GM12878 (cell line): Measurements from ENCODE around the gene EXD3. TPM values are rescaled to one million over a fixed set of nuclear protein-coding genes. Genes with fewer than 3 reads are reported as not detected.

ENCODE experiments used
- CBX3 ChIP-seq: fragments of 200-600 bp; sonication (generic); IDR thresholded peaks from 2 replicates; pipeline ENCODE4 v1.6.1; 2016; ENCODE audit warnings: low read depth, borderline replicate concordance
- ESRRA ChIP-seq: IDR thresholded peaks from 2 replicates; pipeline ENCODE4 v1.6.1; 2012; ENCODE audit warnings: mild to moderate bottlenecking, low read length, improper control_type of control experiment
- EZH2 ChIP-seq: IDR thresholded peaks from 2 replicates; pipeline ENCODE4 v1.6.1; 2012; ENCODE audit warnings: low read depth, mild to moderate bottlenecking, control low read depth, inconsistent platforms, low read length, borderline replicate concordance; ENCODE audit not compliant: control insufficient read depth
- HDAC2 ChIP-seq: fragments of 200-600 bp; sonication (generic); IDR thresholded peaks from 2 replicates; pipeline ENCODE4 v1.6.1; 2017
- IRF4 ChIP-seq: IDR thresholded peaks from 2 replicates; pipeline ENCODE4 v1.6.1; 2011; ENCODE audit warnings: low read depth, low read length
- JUND ChIP-seq: IDR thresholded peaks from 2 replicates; pipeline ENCODE4 v1.6.1; 2012; ENCODE audit warnings: low read depth, mild to moderate bottlenecking, low read length, improper control_type of control experiment, moderate library complexity
- LARP7 ChIP-seq: fragments of 450-650 bp; IDR thresholded peaks from 2 replicates; pipeline ENCODE4 v1.6.1; 2017; ENCODE audit warnings: mild to moderate bottlenecking
- MEF2A ChIP-seq: IDR thresholded peaks from 2 replicates; pipeline ENCODE4 v1.6.1; 2011; ENCODE audit warnings: low read depth, mild to moderate bottlenecking, low read length, moderate library complexity; ENCODE audit not compliant: insufficient read depth
- NFYA ChIP-seq: IDR thresholded peaks from 2 replicates; pipeline ENCODE4 v1.6.1; 2011; ENCODE audit warnings: low read depth, mild to moderate bottlenecking, low read length, improper control_type of control experiment, borderline replicate concordance
- SIN3A ChIP-seq: IDR thresholded peaks from 2 replicates; pipeline ENCODE4 v1.6.1; 2012; ENCODE audit warnings: low read depth, low read length, improper control_type of control experiment
- SMARCA5 ChIP-seq: fragments of 450-650 bp; IDR thresholded peaks from 2 replicates; pipeline ENCODE4 v1.6.1; 2017; ENCODE audit warnings: mild to moderate bottlenecking
- ZBED1 ChIP-seq: IDR thresholded peaks from 2 replicates; pipeline ENCODE4 v1.6.1; 2016; ENCODE audit warnings: borderline replicate concordance
- polyA plus RNA-seq, 11 experiments: library from polyadenylated mRNA; depleted of rRNA in 4 of 11; unstranded in 6 of 11; stranded (reverse) in 5 of 11; fragments of >200 nt; fragmentation: Nextera tagmentation in 4 of 11; fragmentation: Illumina TruSeq in 1 of 11; extraction: Ambion mirVana in 4 of 11; extraction: Trizol in 1 of 11; gene quantifications; 1 replicate in 1 of 11; 2 replicates in 10 of 11; pipeline versions ENCODE4 v1.2.1 to v1.2.3, GENCODE V29; 2011 to 2016; ENCODE audit warnings: inconsistent platforms in 2 of 11, missing spikeins in 2 of 11, low read depth in 1 of 11
- total RNA-seq, 4 experiments: library from RNA; depleted of rRNA in 3 of 4; stranded (reverse); fragments of >200 nt in 3 of 4; fragmentation: Illumina TruSeq in 1 of 4; extraction: Trizol in 1 of 4; gene quantifications; 2 replicates each; pipeline versions ENCODE4 v1.2.1 to v1.2.3, GENCODE V29; 2013 to 2021
- TF ChIP-seq, protein P1 (sequence below): fragments of 450-650 bp; IDR thresholded peaks from 2 replicates; pipeline ENCODE4 v1.6.1; 2016; ENCODE audit warnings: mild to moderate bottlenecking
- TF ChIP-seq, protein P2 (sequence below): fragments of 450-650 bp; IDR thresholded peaks from 2 replicates; pipeline ENCODE4 v1.6.1; 2017; ENCODE audit warnings: mild to moderate bottlenecking, moderate library complexity
- TF ChIP-seq, protein P3 (sequence below): IDR thresholded peaks from 2 replicates; pipeline ENCODE4 v1.6.1; 2011; ENCODE audit warnings: borderline replicate concordance, low read depth, mild to moderate bottlenecking, moderate library complexity, low read length; ENCODE audit not compliant: insufficient read depth, poor library complexity, severe bottlenecking
- TF ChIP-seq, protein P4 (sequence below): fragments of 450-650 bp; IDR thresholded peaks from 2 replicates; pipeline ENCODE4 v1.6.1; 2017; ENCODE audit warnings: low read depth, mild to moderate bottlenecking, moderate library complexity
- TF ChIP-seq, protein P5 (sequence below): fragments of 450-650 bp; IDR thresholded peaks from 2 replicates; pipeline ENCODE4 v1.6.1; 2017; ENCODE audit warnings: antibody characterized with exemption, mild to moderate bottlenecking, moderate library complexity

The EXD3 gene
- total and polyA plus RNA-seq, 10 of the 15 experiments (the other 5 are each of a cell fraction or from before 2014, with no cell fraction given) = 0.21 to 7.1 (median 3.6) TPM

- TF ChIP-seq SIN3A = peak; percentile 76; the same call in 1 of the 2 replicates
- TF ChIP-seq JUND = 0 out of 2 replicates have a peak, but pooled peaks have one; percentile 33
- no peak for TF ChIP-seq CBX3
- no peak for TF ChIP-seq EZH2
- TF ChIP-seq SMARCA5 = peak; percentile 93; the same call in 1 of the 2 replicates
- TF ChIP-seq ZBED1 = no peak; the same call in 1 of the 2 replicates
- TF ChIP-seq, protein P1, sequence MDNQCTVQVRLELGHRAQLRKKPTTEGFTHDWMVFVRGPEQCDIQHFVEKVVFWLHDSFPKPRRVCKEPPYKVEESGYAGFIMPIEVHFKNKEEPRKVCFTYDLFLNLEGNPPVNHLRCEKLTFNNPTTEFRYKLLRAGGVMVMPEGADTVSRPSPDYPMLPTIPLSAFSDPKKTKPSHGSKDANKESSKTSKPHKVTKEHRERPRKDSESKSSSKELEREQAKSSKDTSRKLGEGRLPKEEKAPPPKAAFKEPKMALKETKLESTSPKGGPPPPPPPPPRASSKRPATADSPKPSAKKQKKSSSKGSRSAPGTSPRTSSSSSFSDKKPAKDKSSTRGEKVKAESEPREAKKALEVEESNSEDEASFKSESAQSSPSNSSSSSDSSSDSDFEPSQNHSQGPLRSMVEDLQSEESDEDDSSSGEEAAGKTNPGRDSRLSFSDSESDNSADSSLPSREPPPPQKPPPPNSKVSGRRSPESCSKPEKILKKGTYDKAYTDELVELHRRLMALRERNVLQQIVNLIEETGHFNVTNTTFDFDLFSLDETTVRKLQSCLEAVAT = no peak
- no peak for TF ChIP-seq NFYA
- TF ChIP-seq, protein P2, sequence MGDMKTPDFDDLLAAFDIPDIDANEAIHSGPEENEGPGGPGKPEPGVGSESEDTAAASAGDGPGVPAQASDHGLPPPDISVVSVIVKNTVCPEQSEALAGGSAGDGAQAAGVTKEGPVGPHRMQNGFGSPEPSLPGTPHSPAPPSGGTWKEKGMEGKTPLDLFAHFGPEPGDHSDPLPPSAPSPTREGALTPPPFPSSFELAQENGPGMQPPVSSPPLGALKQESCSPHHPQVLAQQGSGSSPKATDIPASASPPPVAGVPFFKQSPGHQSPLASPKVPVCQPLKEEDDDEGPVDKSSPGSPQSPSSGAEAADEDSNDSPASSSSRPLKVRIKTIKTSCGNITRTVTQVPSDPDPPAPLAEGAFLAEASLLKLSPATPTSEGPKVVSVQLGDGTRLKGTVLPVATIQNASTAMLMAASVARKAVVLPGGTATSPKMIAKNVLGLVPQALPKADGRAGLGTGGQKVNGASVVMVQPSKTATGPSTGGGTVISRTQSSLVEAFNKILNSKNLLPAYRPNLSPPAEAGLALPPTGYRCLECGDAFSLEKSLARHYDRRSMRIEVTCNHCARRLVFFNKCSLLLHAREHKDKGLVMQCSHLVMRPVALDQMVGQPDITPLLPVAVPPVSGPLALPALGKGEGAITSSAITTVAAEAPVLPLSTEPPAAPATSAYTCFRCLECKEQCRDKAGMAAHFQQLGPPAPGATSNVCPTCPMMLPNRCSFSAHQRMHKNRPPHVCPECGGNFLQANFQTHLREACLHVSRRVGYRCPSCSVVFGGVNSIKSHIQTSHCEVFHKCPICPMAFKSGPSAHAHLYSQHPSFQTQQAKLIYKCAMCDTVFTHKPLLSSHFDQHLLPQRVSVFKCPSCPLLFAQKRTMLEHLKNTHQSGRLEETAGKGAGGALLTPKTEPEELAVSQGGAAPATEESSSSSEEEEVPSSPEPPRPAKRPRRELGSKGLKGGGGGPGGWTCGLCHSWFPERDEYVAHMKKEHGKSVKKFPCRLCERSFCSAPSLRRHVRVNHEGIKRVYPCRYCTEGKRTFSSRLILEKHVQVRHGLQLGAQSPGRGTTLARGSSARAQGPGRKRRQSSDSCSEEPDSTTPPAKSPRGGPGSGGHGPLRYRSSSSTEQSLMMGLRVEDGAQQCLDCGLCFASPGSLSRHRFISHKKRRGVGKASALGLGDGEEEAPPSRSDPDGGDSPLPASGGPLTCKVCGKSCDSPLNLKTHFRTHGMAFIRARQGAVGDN = peak; percentile 57; the same call in 1 of the 2 replicates
- TF ChIP-seq ESRRA = no peak
- TF ChIP-seq, protein P3, sequence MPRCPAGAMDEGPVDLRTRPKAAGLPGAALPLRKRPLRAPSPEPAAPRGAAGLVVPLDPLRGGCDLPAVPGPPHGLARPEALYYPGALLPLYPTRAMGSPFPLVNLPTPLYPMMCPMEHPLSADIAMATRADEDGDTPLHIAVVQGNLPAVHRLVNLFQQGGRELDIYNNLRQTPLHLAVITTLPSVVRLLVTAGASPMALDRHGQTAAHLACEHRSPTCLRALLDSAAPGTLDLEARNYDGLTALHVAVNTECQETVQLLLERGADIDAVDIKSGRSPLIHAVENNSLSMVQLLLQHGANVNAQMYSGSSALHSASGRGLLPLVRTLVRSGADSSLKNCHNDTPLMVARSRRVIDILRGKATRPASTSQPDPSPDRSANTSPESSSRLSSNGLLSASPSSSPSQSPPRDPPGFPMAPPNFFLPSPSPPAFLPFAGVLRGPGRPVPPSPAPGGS = peak; percentile 53
- TF ChIP-seq MEF2A = 0 out of 2 replicates have a peak, but pooled peaks have one; percentile 39
- TF ChIP-seq, protein P4, sequence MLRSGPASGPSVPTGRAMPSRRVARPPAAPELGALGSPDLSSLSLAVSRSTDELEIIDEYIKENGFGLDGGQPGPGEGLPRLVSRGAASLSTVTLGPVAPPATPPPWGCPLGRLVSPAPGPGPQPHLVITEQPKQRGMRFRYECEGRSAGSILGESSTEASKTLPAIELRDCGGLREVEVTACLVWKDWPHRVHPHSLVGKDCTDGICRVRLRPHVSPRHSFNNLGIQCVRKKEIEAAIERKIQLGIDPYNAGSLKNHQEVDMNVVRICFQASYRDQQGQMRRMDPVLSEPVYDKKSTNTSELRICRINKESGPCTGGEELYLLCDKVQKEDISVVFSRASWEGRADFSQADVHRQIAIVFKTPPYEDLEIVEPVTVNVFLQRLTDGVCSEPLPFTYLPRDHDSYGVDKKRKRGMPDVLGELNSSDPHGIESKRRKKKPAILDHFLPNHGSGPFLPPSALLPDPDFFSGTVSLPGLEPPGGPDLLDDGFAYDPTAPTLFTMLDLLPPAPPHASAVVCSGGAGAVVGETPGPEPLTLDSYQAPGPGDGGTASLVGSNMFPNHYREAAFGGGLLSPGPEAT = no peak
- no peak for TF ChIP-seq IRF4
- TF ChIP-seq HDAC2 = no peak
- TF ChIP-seq, protein P5, sequence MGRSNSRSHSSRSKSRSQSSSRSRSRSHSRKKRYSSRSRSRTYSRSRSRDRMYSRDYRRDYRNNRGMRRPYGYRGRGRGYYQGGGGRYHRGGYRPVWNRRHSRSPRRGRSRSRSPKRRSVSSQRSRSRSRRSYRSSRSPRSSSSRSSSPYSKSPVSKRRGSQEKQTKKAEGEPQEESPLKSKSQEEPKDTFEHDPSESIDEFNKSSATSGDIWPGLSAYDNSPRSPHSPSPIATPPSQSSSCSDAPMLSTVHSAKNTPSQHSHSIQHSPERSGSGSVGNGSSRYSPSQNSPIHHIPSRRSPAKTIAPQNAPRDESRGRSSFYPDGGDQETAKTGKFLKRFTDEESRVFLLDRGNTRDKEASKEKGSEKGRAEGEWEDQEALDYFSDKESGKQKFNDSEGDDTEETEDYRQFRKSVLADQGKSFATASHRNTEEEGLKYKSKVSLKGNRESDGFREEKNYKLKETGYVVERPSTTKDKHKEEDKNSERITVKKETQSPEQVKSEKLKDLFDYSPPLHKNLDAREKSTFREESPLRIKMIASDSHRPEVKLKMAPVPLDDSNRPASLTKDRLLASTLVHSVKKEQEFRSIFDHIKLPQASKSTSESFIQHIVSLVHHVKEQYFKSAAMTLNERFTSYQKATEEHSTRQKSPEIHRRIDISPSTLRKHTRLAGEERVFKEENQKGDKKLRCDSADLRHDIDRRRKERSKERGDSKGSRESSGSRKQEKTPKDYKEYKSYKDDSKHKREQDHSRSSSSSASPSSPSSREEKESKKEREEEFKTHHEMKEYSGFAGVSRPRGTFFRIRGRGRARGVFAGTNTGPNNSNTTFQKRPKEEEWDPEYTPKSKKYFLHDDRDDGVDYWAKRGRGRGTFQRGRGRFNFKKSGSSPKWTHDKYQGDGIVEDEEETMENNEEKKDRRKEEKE = no peak
- TF ChIP-seq LARP7 = peak; percentile 99
Measured at GRCh38 chr9:137422604-137423513, at the start of gene EXD3, which contains the start of gene NOXA1 (continued).
